Measurements from ENCODE around the gene DSTN.

DSTN gene

DNA sequence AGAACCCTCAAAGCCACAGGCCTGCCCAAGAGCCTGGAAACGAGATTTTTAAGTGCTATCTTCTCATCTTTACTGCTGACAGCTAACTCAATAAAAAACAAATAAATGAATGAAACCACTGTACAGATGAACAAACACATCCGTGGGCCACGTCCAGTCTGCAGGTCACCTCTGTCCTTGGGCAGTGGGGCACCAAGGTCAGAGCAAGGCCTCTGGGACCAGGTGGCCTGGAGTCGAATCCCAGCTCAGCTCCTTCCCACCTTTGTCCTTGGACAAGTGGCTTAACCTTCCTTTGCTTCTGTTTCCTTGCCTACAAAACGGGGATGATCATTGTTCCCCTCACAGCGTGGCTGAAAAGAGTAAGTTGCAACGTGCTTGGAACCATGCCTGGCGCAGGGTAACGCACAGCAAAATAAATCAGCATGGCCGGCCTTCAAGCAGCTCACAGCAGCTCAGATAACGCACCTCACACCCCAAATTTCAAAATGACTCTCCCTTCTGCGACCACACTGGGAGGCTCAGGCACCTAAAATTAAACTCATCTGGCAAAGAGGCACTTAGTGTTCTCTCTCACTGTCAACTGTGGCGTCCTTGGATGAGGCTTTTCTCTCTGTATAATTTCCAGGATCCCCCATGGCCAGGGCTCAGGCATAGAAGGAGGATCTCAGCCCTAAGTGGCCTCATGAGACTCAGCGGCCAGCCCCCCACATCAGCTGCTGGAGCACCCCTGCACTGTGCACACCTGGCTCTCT lies 76.5 kb downstream of the DSTN start:
- DNase-seq (ENCODE audit: extremely low spot score, insufficient read length, low read depth) (no peak), FAIRE-seq (no peak)

DNA sequence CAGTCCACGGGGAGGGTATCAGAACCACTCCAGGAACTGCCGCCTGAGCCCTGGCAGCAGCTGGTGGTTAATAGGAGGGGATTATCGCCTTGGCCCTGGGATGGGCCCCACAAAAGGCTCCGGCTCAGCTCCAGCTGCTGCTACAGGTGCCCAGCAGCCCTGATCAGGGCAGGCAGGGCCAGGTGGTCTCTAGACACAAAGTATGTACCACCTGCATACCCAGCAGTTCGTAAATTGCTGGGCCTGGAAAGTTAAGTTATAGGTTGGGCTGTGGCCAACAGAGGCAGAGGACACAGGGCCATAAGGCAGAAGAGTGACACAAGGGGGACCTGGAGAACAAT lies 77.1 kb downstream of the DSTN start:
- FAIRE-seq (no peak), DNase-seq (ENCODE audit: extremely low spot score, insufficient read length, low read depth) (no peak)

GRCh38 chr20:17647391-17648314 lies 77.8 kb downstream of the DSTN start:
- DNase-seq (ENCODE audit: extremely low spot score, insufficient read length, low read depth) (no peak), FAIRE-seq (no peak)

DNA sequence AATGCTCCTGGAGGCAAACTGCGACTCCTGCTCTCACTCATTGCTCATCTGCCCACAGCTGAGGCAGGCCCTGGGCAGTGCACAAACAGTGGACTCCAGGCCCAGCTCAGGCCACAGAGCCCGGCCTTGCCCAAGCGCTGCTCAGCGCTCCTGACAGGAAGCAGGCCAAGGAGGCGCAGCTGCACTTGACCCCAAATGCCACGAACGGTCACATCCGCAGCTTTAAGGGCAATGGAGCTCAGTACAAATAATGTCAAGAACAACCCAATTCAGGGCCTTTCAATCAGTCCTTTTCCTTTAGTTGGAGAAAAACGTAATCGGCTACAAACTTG lies 78.4 kb downstream of the DSTN start:
- DNase-seq (ENCODE audit: extremely low spot score, insufficient read length, low read depth) (no peak), FAIRE-seq (no peak)

DNA sequence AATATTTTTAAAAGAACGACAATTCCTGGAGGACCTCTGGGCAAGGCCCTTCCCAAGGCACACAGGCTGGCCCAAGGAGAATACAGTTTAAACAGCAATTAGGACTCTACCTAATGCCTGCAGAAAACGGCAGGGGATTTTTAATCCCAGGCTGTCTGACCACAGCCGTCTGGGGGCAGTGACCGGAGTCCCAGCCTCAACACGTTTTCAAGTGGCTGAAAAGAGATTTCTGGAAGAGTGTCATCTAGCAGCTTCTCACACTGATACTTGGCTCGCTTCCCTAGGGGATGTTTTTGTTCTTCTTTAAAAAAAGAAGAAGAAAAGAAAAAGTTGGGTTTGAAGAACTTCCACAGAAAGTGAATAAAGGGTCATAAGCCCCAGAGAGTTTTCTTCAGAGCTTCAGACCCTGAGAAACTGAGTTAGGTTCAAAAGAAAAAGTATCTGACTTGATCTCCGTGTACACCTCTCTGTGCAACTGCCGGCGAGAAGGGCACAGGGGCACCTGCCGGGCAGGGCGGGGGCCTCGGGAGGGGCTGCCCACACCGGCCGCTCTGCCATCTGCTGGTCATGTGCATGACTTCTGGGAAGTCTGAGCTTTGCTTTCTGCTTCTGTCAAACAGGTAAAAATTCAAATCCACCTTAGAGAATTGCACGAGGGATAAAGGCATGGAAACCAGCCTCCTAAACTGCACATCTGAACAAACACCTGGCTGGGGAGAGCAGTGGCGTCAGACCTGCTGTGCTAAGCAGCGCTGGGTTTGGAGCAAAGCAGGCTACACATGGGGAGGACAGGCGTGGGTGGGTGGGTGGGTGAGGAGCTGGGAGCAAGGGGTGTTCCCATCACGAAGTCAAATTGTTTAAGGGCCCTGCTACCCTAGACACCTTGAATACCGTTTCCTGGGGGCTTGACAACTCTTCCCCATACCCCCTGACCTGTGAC lies 79.2 kb downstream of the DSTN start:
- no peak for FAIRE-seq
- no peak for DNase-seq (ENCODE audit: extremely low spot score, insufficient read length, low read depth)

DNA sequence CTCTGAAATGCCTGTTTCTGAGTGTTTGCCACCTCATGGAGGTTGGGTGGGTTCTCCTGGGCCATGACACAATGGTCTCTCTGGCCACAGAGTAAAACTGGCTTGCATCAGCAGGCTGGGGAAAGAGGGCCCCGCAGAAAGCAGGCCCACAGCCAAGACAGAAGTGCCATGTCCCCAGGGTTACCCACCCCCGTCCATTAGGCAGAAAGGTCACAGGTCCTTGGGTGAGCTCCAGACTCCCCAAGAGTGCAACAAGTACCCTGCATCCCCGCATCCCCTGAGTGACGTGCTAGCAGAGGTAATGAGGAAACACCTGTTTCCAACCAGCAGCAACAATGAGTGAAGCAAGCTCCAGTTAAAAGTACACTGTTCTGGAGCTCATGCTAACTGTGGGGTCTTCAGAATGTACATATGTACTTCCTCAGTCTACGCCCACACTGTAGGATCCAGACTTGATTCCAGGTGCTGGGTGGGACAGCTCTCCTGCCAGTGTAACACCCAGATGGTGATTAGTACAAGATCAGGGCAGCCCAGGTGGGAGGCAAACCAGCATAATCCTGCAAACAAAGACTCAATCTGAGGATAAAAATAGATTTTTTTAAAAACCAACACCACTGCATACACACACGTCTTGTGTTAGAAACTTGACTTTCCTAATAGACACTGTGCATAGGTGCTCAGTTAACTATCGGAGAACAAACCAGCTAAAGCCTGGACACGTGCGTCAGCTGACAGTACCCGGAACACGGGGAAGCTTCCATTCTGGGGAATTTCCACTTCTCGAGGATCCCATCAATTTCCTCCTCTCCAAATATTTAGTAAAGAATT lies 80.6 kb downstream of the DSTN start:
- FAIRE-seq = no peak

GRCh38 chr20:17651129-17651759 lies 81.4 kb downstream of the DSTN start:
- FAIRE-seq (no peak), DNase-seq (ENCODE audit: extremely low spot score, insufficient read length, low read depth) (no peak)

More for the DNA sequence above, 80.6 kb downstream of the DSTN start:
- no peak for DNase-seq (ENCODE audit: extremely low spot score, insufficient read length, low read depth)

GRCh38 chr20:17651760-17652388 lies 82.0 kb downstream of the DSTN start:
- FAIRE-seq (no peak), DNase-seq (ENCODE audit: extremely low spot score, insufficient read length, low read depth) (no peak)

DNA sequence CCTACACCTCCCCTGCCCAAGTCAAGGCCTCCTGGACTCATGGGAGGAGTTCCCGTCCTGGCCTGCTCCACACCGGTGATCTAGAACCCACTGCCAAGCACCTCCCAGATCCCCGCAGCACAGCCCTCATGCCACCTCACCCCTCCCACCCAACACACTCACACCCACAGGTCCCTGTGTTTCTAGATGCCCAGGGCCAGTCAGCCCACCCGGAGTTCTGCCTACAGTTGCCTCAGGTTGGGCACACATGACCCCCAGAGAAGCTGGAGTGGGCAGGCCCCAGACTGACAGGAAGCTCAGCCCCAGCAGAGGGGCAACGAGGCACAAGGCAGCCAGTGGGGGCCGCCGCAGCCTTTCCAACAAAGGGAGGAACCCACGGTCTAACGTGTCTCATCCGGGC lies 82.5 kb downstream of the DSTN start:
- FAIRE-seq (no peak), DNase-seq (ENCODE audit: extremely low spot score, insufficient read length, low read depth) (no peak)

DNA sequence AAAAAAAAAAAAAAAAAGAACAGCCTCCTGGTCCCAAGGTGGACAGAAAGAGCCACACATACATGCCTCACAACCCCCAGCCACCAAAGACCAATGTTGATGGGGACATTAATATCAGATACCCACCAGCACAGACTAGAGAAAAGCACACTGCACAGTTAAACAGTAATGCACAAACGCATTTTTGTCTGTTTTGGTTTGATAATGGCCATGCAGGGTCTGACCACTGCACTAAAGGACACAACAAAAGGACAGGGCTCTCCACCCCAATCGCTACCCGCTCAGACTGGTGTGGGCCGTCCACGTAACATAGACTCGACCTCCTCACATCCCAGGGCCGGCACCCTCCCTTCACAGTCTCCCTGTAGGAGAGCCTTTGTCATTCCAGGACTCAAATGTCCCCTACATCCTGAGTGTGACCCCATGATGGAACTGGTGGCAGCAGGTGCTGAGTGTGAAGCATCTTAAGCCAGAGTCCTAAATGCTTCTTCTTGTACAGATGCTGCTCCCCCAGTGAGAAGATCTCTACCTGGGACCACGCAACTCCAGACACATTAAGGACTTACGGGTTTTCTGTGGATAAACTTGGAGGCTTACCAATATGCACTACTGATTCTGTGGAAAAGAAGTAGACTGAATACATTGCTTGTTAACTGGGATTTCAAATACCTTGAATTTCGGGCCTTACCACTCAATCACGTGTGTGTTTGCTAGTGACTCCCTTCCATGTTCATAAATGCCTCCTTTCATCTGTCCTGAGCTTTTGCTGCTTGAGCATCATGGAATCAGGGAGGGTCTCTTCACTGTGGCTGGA lies 84.2 kb downstream of the DSTN start:
- DNase-seq (ENCODE audit: extremely low spot score, insufficient read length, low read depth) (no peak), FAIRE-seq (no peak)

GRCh38 chr20:17654649-17655285 lies 84.9 kb downstream of the DSTN start:
- DNase-seq (ENCODE audit: extremely low spot score, insufficient read length, low read depth) = no peak

DNA sequence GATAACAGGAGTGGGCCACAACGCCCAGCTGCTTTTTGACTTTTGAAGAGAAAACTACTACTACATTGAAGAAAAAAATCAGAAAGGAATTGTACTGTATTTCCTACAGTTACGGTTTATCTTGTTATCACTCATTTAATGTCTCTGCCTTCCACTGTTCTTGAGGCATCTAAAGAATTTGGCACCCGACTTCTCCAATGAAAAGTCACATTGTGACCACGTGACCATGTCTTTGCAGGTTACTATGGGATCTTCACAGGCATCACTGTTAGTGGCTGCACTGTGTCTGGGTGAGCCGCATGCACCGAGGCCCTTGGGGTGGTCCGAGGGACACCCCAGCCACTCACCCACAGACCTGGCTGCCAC lies 85.4 kb downstream of the DSTN start:
- no peak for DNase-seq (ENCODE audit: extremely low spot score, insufficient read length, low read depth)

More at GRCh38 chr20:17654649-17655285, 84.9 kb downstream of the DSTN start:
- no peak for FAIRE-seq

GRCh38 chr20:17655865-17656479 lies 86.1 kb downstream of the DSTN start:
- no peak for DNase-seq (ENCODE audit: extremely low spot score, insufficient read length, low read depth)
- FAIRE-seq = no peak

More for the DNA sequence above, 85.4 kb downstream of the DSTN start:
- no peak for FAIRE-seq

GRCh38 chr20:17657079-17657825 lies 87.4 kb downstream of the DSTN start:
- no peak for FAIRE-seq
- DNase-seq (ENCODE audit: extremely low spot score, insufficient read length, low read depth) = no peak

DNA sequence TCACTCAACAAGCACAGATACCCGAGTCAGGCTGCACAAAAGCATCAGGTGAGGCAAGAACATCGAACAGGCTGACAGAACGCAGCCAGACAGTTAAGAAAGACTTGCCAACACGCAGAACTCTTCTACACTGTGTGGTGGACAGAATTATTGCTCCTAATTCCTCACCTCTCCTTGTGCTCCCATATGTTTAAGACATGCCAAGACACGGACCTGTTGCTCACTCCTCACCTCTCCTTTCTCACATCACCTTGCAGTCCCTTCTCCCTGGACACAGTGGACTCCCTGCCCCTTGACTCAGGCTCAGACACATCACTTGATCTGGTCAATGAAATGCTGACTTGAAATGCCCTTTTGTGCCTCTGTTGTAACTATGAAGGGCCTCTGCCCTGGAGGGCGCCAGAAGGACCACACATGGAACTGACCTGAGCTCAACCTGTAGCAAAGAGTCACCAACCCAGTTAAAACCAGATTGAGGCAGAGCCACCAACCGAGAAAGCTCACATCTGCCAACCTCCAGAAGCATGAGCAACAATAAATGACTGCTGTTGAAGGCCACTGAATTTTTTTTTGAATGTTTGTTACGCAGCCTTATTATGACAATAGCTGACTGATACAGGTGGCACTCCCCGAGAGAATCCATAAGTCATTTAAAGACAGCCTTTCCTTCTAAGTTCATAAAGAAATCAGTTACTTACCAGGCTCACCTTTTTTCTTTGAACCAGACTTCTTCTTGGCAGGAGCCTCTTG lies 88.2 kb downstream of the DSTN start:
- DNase-seq (ENCODE audit: extremely low spot score, insufficient read length, low read depth) (no peak), FAIRE-seq (no peak)

- DNase-seq (ENCODE audit: extremely low spot score, insufficient read length, low read depth) (no peak), FAIRE-seq (no peak)
Observed at GRCh38 chr20:17658648-17658993, 88.7 kb downstream of the DSTN start.
